WI38 (cell line): ENCODE measurements around the gene XIRP2.
"Not testable (repeated sequence)": the region's sequence is repeated elsewhere in the genome, so short reads cannot be mapped to it uniquely, and the experiment has no call there.

ENCODE experiments used
- H3K4me3 ChIP-seq: 2 replicates; pipeline ENCODE4 v1.5.1; 2011; ENCODE audit warnings: low read depth, mild to moderate bottlenecking, control low read depth, low read length
- CTCF ChIP-seq: IDR thresholded peaks from 2 replicates; pipeline ENCODE4 v1.5.1; 2012; ENCODE audit warnings: low read depth, mild to moderate bottlenecking, control low read depth, low read length

Gene XIRP2

DNA sequence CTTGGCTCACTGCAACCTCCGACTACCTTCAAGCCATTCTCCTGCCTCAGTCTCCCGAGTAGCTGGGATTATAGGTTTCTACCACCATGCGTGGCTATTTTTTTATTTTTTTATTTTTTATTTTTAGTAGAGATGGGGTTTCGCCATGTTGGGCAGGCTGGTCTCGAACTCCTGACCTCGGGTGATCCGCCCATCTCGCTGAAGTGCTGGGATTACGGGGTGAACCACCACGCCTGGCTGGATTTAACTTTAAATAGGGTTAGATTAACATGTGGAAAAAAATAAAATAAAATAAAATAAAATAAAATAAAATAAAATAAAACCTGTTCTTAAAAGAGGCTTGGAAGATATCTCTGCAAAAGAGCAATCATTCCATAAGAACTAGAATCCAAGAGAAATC, 170.9 kb downstream of the XIRP2 start:
- H3K4me3 ChIP-seq, result no peak overlapping the region
- no peak for TF ChIP-seq CTCF

DNA sequence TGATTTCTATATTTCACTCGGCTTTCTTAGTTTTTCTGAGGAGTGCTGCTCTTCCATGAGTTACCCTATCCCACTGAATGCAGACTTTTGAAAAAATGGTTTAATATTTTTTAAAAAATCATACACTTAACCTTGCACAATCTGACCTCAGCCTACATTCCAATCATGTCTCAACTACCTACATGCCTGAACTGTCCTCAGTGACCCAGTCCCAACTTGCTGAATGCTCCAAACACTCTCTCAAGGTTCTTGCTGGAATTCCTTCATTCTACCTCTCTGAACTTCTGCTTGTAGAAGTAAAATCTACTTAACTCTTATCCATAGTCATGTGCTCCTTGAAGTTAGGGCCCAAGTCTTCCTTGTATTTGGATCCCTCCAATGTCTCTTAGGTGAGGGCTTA, 181.6 kb downstream of the XIRP2 start:
- H3K4me3 ChIP-seq, result no peak overlapping the region
- no peak for TF ChIP-seq CTCF

DNA sequence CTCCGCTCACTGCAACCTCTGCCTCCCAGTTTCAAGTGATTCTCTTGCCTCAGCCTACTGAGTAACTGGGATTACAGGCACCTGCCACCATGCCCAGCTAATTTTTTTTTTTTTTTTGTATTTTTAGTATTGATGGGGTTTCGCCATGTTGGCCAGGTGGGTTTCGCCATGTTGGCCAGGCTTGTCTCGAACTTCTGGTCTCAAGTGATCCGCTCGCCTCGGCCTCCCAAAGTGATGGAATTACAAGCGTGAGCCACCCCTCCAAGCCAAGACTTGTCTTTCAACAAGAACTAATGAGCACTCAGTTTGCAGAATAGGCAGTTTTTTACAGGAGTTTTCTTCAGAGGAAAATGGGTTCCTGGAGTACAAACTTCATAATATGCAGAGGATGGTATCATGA, 187.4 kb downstream of the XIRP2 start:
- H3K4me3 ChIP-seq, result not testable (repeated sequence)

DNA sequence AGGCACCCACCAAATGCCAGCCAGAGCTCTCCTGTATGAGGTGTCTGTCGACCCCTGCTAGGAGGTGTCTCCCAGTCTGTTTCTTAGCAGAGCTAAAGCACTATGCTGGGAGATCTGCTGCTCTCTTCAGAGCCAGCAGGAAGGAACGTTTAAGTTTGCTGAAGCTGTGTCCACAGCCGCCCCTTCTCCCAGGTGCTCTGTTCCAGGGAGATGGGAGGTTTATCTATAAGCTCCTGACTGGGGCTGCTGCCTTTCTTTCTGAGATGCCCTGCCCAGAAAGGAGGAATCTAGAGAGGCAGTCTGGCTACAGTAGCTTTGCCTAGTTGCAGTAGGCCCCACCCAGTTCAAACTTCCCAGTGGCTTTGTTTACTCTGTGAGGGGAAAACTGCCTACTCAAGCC, 210.7 kb downstream of the XIRP2 start:
- not testable (repeated sequence) for H3K4me3 ChIP-seq

- no peak overlapping the region for H3K4me3 ChIP-seq
- TF ChIP-seq CTCF, result no peak
These were observed 212.2 kb downstream of the XIRP2 start for GRCh38 chr2:167100506-167100905.

DNA sequence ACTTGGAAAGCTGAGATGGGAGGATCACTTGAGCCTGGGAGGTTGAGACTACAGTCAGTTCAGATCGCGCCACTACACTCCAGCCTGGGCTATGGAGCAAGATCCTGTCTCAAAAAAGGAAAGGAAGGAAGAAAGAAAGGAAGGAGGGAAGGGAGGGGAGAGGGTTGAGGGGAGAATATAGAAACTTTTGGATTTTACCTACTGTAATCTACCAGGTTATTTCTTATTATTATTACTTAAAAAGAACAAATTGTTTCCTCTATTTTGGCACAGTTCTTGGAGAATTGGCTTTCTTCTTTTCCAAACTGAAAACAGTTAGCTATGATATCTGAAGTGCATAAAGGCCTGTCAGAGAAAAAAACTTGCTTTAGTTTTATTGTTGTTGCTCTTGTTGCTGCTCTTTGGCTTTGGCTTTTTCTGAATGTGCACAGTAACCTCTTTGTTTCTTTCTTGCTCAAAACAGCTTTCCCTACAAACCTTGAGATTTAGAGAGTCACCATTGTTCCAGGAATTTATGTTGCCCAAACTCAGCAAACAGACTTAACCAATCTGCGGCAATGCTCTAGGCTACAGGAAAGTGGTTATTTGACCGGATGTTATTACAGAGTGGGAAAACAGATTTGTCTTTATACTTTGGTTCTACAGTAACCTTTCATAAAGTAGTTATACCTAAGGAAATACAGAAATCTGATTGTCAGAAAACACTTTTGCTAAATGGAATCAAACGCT, 214.9 kb downstream of the XIRP2 start:
- H3K4me3 ChIP-seq, result no peak overlapping the region
- no peak for TF ChIP-seq CTCF

GRCh38 chr2:167103757-167104133, 215.5 kb downstream of the XIRP2 start:
- H3K4me3 ChIP-seq, result no peak overlapping the region
- no peak for TF ChIP-seq CTCF

DNA sequence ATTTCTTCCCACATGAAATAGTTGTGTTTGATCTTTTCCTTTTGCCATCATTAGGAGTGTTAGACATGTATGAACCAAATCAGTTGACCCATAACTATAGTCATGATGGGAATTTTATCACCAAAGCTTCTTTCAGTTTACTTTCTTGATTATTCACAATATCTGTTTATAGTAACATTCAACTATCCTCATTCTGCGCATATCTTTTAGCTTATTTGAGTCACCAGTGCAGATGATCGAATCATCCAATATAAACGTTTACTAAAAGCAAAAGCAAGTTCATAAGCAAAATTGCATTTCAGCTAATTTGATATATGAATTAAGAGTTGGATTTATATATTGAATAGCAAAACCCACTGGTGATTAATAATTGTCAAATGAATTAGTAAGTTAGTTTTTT, 216.4 kb downstream of the XIRP2 start:
- no peak for TF ChIP-seq CTCF
- no peak overlapping the region for H3K4me3 ChIP-seq

DNA sequence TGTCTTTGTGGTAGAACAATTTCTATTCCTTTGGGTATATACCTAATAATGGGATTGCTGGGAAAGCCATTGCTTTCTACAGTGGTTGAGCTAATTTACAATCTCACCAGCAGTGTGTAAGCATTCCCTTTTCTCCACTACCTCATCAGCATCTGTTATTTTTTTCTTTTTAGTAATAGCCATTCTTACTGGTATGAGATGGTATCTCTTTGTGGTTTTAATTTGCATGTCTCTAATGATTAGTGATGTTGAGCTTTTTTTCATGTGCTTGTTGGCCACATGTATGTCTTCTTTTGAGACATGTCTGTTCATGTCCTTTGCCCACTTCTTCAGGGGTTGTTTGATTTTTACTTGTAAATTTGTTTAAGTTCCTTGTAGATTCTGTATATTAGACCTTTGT, 221.4 kb downstream of the XIRP2 start:
- not testable (repeated sequence) for H3K4me3 ChIP-seq
